IMR-90 (cell line): Measurements from ENCODE around the gene DTX3. TPM values are rescaled to one million over a fixed set of nuclear protein-coding genes. Genes with fewer than 3 reads are reported as not detected.

ENCODE experiments used
- ATAC-seq: fragments of 200-7000 bp; cut with Tn5 transposase; 2 replicates; pipeline ENCODE4 v1.9.1; 2020; ENCODE audit warnings: low read depth, mild to moderate bottlenecking, moderate library complexity
- BruUV-seq: library from RNA; stranded (reverse); fragments of 400-500 nt; replicated peaks from 2 replicates; lab custom pipeline; 2021; lab: Mats Ljungman, UMichigan
- CTCF ChIA-PET: fragments of 300-600 bp; formaldehyde crosslinking; extraction: SDS; loops from one replicate; lab custom pipeline; 2021; ENCODE audit warnings: antibody characterized with exemption; lab: Yijun Ruan, JAX
- POLR2A ChIA-PET: fragments of 300-600 bp; sonication (Branson Sonifier 250); formaldehyde crosslinking; loops from one replicate; lab custom pipeline; 2022; ENCODE audit warnings: antibody characterized with exemption; ENCODE audit not compliant: unreplicated experiment; lab: Charles Lee
- DNase-seq: peaks from one replicate; pipeline ENCODE4 v3.0.0; 2013
- H2AFZ ChIP-seq: replicated peaks from 2 replicates; pipeline ENCODE3; 2013; ENCODE audit warnings: low read length, mild to moderate bottlenecking; ENCODE audit not compliant: poor library complexity
- H2AK5ac ChIP-seq: 2 replicates; pipeline ENCODE4 v1.6.1; 2013; ENCODE audit warnings: low read depth, low read length, inconsistent platforms
- H2AK9ac ChIP-seq: replicated peaks from 2 replicates; pipeline ENCODE3; 2013; ENCODE audit warnings: mild to moderate bottlenecking, low read depth, low read length, moderate library complexity; ENCODE audit not compliant: poor library complexity
- H2BK120ac ChIP-seq: 2 replicates; pipeline ENCODE4 v1.6.1; 2013; ENCODE audit warnings: low read depth, low read length, inconsistent platforms
- H2BK15ac ChIP-seq: 3 replicates; pipeline ENCODE4 v1.6.1; 2013; ENCODE audit warnings: low read depth, low read length, inconsistent platforms
- H2BK20ac ChIP-seq: 2 replicates; pipeline ENCODE4 v1.6.1; 2013; ENCODE audit warnings: low read depth, mild to moderate bottlenecking, inconsistent platforms, low read length, moderate library complexity
- H2BK5ac ChIP-seq: 2 replicates; pipeline ENCODE4 v1.6.1; 2013; ENCODE audit warnings: mild to moderate bottlenecking, low read depth, low read length, inconsistent platforms; ENCODE audit not compliant: poor library complexity, severe bottlenecking
- H3K14ac ChIP-seq: replicated peaks from 2 replicates; pipeline ENCODE4 v1.6.1; 2013; ENCODE audit warnings: low read depth, low read length, inconsistent platforms
- H3K18ac ChIP-seq: 2 replicates; pipeline ENCODE4 v1.6.1; 2013; ENCODE audit warnings: low read depth, low read length, control low read depth
- H3K23ac ChIP-seq: 2 replicates; pipeline ENCODE4 v1.6.1; 2013; ENCODE audit warnings: low read depth, low read length, inconsistent platforms
- H3K27ac ChIP-seq: 2 replicates; pipeline ENCODE4 v1.5.1; 2013; ENCODE audit warnings: mild to moderate bottlenecking, control low read depth, low read length; ENCODE audit not compliant: insufficient read depth
- H3K27me3 ChIP-seq: 2 replicates; pipeline ENCODE4 v1.6.1; 2013; ENCODE audit warnings: low read length; ENCODE audit not compliant: control insufficient read depth, insufficient read depth
- H3K36me3 ChIP-seq: 2 replicates; pipeline ENCODE4 v1.6.1; 2013; ENCODE audit warnings: low read length, mixed read lengths; ENCODE audit not compliant: control insufficient read depth, insufficient read depth
- H3K4ac ChIP-seq: 2 replicates; pipeline ENCODE4 v1.6.1; 2013; ENCODE audit warnings: low read depth, low read length, inconsistent platforms
- H3K4me1 ChIP-seq: 2 replicates; pipeline ENCODE4 v1.6.1; 2013; ENCODE audit warnings: low read length, mixed read lengths; ENCODE audit not compliant: control insufficient read depth, insufficient read depth
- H3K4me2 ChIP-seq: 2 replicates; pipeline ENCODE4 v1.6.1; 2013; ENCODE audit warnings: low read depth, mild to moderate bottlenecking, control low read depth, low read length, moderate library complexity
- H3K4me3 ChIP-seq: 2 replicates; pipeline ENCODE4 v1.5.1; 2013; ENCODE audit warnings: low read depth, mild to moderate bottlenecking, control low read depth, low read length, moderate library complexity; ENCODE audit not compliant: insufficient read depth
- H3K56ac ChIP-seq: 2 replicates; pipeline ENCODE4 v1.6.1; 2013; ENCODE audit warnings: low read length, inconsistent platforms; ENCODE audit not compliant: insufficient read depth; ENCODE audit errors: extremely low read depth
- H3K79me1 ChIP-seq, 2 experiments: 2 replicates each; pipeline ENCODE4 v1.6.1; 2013; ENCODE audit warnings: low read length in 2 of 2, inconsistent platforms in 1 of 2, low read depth in 1 of 2
- H3K9ac ChIP-seq: 2 replicates; pipeline ENCODE4 v1.6.1; 2013; ENCODE audit warnings: low read depth, low read length, control low read depth
- H3K9me1 ChIP-seq: 2 replicates; pipeline ENCODE4 v1.6.1; 2013; ENCODE audit warnings: low read length, inconsistent platforms; ENCODE audit not compliant: insufficient read depth
- H3K9me3 ChIP-seq: 2 replicates; pipeline ENCODE4 v1.6.1; 2013; ENCODE audit warnings: low read length; ENCODE audit not compliant: control insufficient read depth, insufficient read depth
- H4K20me1 ChIP-seq: 2 replicates; pipeline ENCODE4 v1.6.1; 2013; ENCODE audit warnings: low read length, inconsistent platforms; ENCODE audit not compliant: insufficient read depth
- H4K5ac ChIP-seq: 2 replicates; pipeline ENCODE4 v1.6.1; 2013; ENCODE audit warnings: mild to moderate bottlenecking, low read depth, low read length, control low read depth
- H4K8ac ChIP-seq, 2 experiments: 2 replicates each; pipeline ENCODE4 v1.6.1; 2013; ENCODE audit warnings: low read depth in 2 of 2, low read length in 2 of 2, control low read depth in 1 of 2, inconsistent platforms in 1 of 2
- H4K91ac ChIP-seq: 2 replicates; pipeline ENCODE4 v1.6.1; 2013; ENCODE audit warnings: low read depth, low read length, inconsistent platforms; ENCODE audit not compliant: insufficient read depth
- BHLHE40 ChIP-seq: fragments of 150-350 bp; IDR thresholded peaks from 2 replicates; pipeline ENCODE4 v1.6.1; 2016; ENCODE audit warnings: mild to moderate bottlenecking, low read depth, low read length
- CHD1 ChIP-seq: IDR thresholded peaks from 2 replicates; pipeline ENCODE4 v1.6.1; 2012; ENCODE audit warnings: low read depth, low read length, improper control_type of control experiment
- ELK1 ChIP-seq: fragments of 150-350 bp; IDR thresholded peaks from 2 replicates; pipeline ENCODE4 v1.6.1; 2016; ENCODE audit warnings: low read depth, mild to moderate bottlenecking, low read length, moderate library complexity, borderline replicate concordance
- MAZ ChIP-seq: IDR thresholded peaks from 2 replicates; pipeline ENCODE4 v1.6.1; 2012; ENCODE audit warnings: low read depth, mild to moderate bottlenecking, low read length, improper control_type of control experiment, moderate library complexity, borderline replicate concordance
- MXI1 ChIP-seq: IDR thresholded peaks from 2 replicates; pipeline ENCODE4 v1.6.1; 2012; ENCODE audit warnings: low read depth, mild to moderate bottlenecking, low read length, moderate library complexity, borderline replicate concordance
- NFE2L2 ChIP-seq: fragments of 150-350 bp; IDR thresholded peaks from 2 replicates; pipeline ENCODE4 v1.6.1; 2016; ENCODE audit warnings: low read depth, mild to moderate bottlenecking, low read length
- POLR2A ChIP-seq: IDR thresholded peaks from 2 replicates; pipeline ENCODE4 v1.6.1; 2012; ENCODE audit warnings: mild to moderate bottlenecking, low read depth, low read length
- RFX5 ChIP-seq: IDR thresholded peaks from 2 replicates; pipeline ENCODE4 v1.8.0; 2012; ENCODE audit warnings: low read depth, mild to moderate bottlenecking, low read length, moderate library complexity
- WGBS, 2 experiments: methylation state at CpG; one replicate each; pipeline versions ENCODE4 v1.1.5 to v1.1.7; 2013; ENCODE audit warnings: missing lambda C conversion rate in 2 of 2; ENCODE audit not compliant: insufficient read length in 1 of 2; ENCODE audit errors: extremely low coverage in 2 of 2; 5-methylcytosine and 5-hydroxymethylcytosine counted together
- dilution Hi-C: fragments of 300-500 bp; cut with HindIII; formaldehyde crosslinking; loops from one replicate; pipeline ENCODE4 v1.14.3; 2018; ENCODE audit warnings: low sequenced_read_pairs; ENCODE audit not compliant: unreplicated experiment
- in situ Hi-C: fragments of 300-500 bp; cut with MboI; formaldehyde crosslinking; loops from 3 replicates; pipeline ENCODE4 v1.14.3; 2019; ENCODE audit warnings: low sequenced_read_pairs, inconsistent platforms, mixed read lengths
- intact Hi-C: fragments of 100-400 bp; cut with micrococcal nuclease; formaldehyde crosslinking; loops from 2 replicates; pipeline ENCODE4 v1.10.0; 2022
- polyA plus RNA-seq, 3 experiments: library from polyadenylated mRNA; depleted of rRNA; stranded (reverse); fragments of >200 nt; gene quantifications; 2 replicates each; pipeline ENCODE4 v1.2.3, GENCODE V29; 2012; ENCODE audit warnings: low replicate concordance in 1 of 3
- total RNA-seq: library from RNA; depleted of rRNA; stranded (reverse); fragments of >200 nt; gene quantifications from 2 replicates; pipeline ENCODE4 v1.2.3, GENCODE V29; 2012
- TF ChIP-seq, protein P1 (sequence below): fragments of 150-350 bp; IDR thresholded peaks from 2 replicates; pipeline ENCODE4 v1.6.1; 2017; ENCODE audit warnings: mild to moderate bottlenecking, antibody characterized with exemption, low read length, low read depth

Gene DTX3
- total and polyA plus RNA-seq, 2 of the 4 experiments (the other 2 are of a cell fraction): 2.9 to 14.6 TPM

DNA sequence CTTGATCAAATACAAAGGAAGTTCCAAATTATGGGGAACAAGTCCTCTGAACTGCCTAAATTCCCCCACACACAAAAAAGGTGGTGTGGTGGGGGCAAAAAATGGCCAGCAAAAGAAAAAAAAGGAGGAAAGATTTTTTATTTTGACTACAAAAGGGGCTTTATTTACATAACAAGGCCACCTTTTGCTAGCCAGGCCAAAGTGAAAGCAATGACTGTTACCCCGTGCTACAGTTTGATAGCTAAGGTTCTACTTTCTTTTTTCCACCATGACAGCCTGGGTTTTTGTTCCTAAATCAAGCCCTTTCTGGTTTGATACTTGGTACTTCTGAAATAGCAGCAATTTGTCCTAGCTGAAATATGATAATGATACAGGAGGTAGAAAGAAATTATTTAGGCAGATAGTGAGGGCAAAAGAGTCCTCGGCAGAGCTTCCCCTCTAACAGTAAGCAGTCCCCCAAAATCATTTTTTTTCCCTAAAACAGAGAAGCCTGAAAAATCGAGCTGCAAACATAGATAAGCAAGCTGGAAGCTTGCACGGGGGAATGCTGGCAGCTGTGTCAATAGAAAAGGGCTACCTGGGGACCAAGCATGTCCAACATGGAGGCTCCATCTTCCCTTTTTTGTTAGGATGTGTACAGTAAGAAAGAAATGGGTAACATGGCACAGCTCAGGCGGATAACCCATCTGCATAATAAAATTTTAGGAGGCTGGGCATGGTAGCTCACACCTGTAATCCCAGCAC, 37.2 kb downstream of the DTX3 start:
- no peak overlapping the region for H2BK120ac ChIP-seq

More for the DNA sequence above, 37.2 kb downstream of the DTX3 start:
- Histone ChIP-seq H3K27ac (no peak overlapping the region), H3K9ac (no peak overlapping the region), H2BK20ac (no peak overlapping the region), H3K23ac (no peak overlapping the region), H3K36me3 (no peaks in the 10 kb centered on the region), H3K18ac (no peak overlapping the region), H2AFZ (no peak overlapping the region), H3K9me1 (no peaks in the 10 kb centered on the region), H2AK9ac (no peak overlapping the region), H2BK5ac (no peak overlapping the region), H4K20me1 (no peaks in the 10 kb centered on the region), H3K56ac (no peak overlapping the region), H4K91ac (no peak overlapping the region), H4K8ac (no peak overlapping the region), H2AK5ac (no peak overlapping the region), H4K5ac (no peak overlapping the region), H3K9me3 (peaks cover 4% of the 10 kb centered on the region; the same call in 1 of the 2 replicates), H3K4me3 (no peak overlapping the region), H3K4ac (no peak overlapping the region), H3K4me2 (no peak overlapping the region), H2BK15ac (no peak overlapping the region), H3K27me3 (peaks cover 23% of the 10 kb centered on the region), H3K79me1 (no peaks in the 10 kb centered on the region), H3K14ac (no peak overlapping the region), H3K4me1 (no peaks in the 10 kb centered on the region)
- ChIA-PET POLR2A (no interaction called here), CTCF (interaction anchor here (1.1 to 1.5 kb wide), 2 partner anchors 9 to 58 kb away, joined by 4 to 5 read pairs; partner anchors contain the start of gene B4GALNT1)
- DNase-seq: no peak
- no peak for TF ChIP-seq BHLHE40
- TF ChIP-seq, protein P1, sequence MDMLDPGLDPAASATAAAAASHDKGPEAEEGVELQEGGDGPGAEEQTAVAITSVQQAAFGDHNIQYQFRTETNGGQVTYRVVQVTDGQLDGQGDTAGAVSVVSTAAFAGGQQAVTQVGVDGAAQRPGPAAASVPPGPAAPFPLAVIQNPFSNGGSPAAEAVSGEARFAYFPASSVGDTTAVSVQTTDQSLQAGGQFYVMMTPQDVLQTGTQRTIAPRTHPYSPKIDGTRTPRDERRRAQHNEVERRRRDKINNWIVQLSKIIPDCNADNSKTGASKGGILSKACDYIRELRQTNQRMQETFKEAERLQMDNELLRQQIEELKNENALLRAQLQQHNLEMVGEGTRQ: no peak
- TF ChIP-seq CHD1: no peak
- TF ChIP-seq NFE2L2: no peak
- TF ChIP-seq ELK1: no peak
- no peak for TF ChIP-seq RFX5
- TF ChIP-seq POLR2A: no peak
- no peak for TF ChIP-seq MXI1
- no peak for TF ChIP-seq MAZ
- in situ Hi-C loops (no loop called here), intact Hi-C loops (no loop called here), dilution Hi-C loops (no loop called here)
- WGBS, 2 experiments: 29% methylated on average over 4 of the region's 5 CpGs; no CpG with 5 or more reads in 1 of the 2 experiments
- ATAC-seq: no peak
- BruUV-seq: no TSS peak
